HepG2 (cell line): ENCODE results near the gene SCN8A. TPM values are rescaled to one million over a fixed set of nuclear protein-coding genes. Genes with fewer than 3 reads are reported as not detected.
A peak's percentile ranks its signal among the peaks of the same experiment; 100 is the strongest.

Experiments used
- ATAC-seq: fragments of 200-7000 bp; cut with Tn5 transposase; 3 replicates; pipeline ENCODE4 v1.9.1; 2020; ENCODE audit warnings: mild to moderate bottlenecking, moderate library complexity
- BruUV-seq: library from RNA; stranded (reverse); fragments of 400-500 nt; replicated peaks from 2 replicates; lab custom pipeline; 2021; lab: Mats Ljungman, UMichigan
- CTCF ChIA-PET: fragments of 300-600 bp; formaldehyde crosslinking; extraction: SDS; loops from one replicate; lab custom pipeline; 2021; ENCODE audit warnings: low total read pairs, inconsistent platforms, low intra/inter-chr PET ratio; lab: Yijun Ruan, JAX
- POLR2A ChIA-PET: fragments of 350-600 bp; sonication (Branson Sonifier 250); formaldehyde crosslinking; loops from one replicate; lab custom pipeline; 2020; ENCODE audit warnings: antibody characterized with exemption, inconsistent platforms; lab: Yijun Ruan, JAX
- DNase-seq: peaks from one replicate; pipeline ENCODE4 v3.0.0-alpha.2; 2015; ENCODE audit warnings: low spot score
- FAIRE-seq: peaks from 3 replicates; lab custom pipeline; 2011; peaks lifted over from hg19 to GRCh38; lab: Jason Lieb, UNC
- H2AFZ ChIP-seq: one replicate; pipeline ENCODE4 v1.6.1; 2011; ENCODE audit warnings: low read length, inconsistent platforms
- H3K27ac ChIP-seq: fragments of 300-600 bp; 3 replicates; pipeline ENCODE4 v1.8.0; 2011; ENCODE audit warnings: mixed run types, mild to moderate bottlenecking, mixed read lengths, low read length, inconsistent platforms; ENCODE audit not compliant: insufficient read depth; ENCODE audit errors: extremely low read length
- H3K27me3 ChIP-seq, 2 experiments: fragments of 200-600 bp in 1 of 2; 2 replicates in 1 of 2; 3 replicates in 1 of 2; pipeline versions ENCODE4 v1.6.0 to v1.8.0; 2011; ENCODE audit warnings: low read length in 2 of 2, mild to moderate bottlenecking in 2 of 2, moderate library complexity in 2 of 2, inconsistent platforms in 1 of 2; ENCODE audit not compliant: insufficient read depth in 2 of 2, control insufficient read depth in 1 of 2
- H3K36me3 ChIP-seq, 2 experiments: fragments of 200-600 bp in 1 of 2; replicated peaks in 1 of 2; 2 replicates in 1 of 2; 3 replicates in 1 of 2; pipeline versions ENCODE4 v1.5.1 to v1.8.0; 2011; ENCODE audit warnings: low read length in 2 of 2, inconsistent platforms in 1 of 2; ENCODE audit not compliant: insufficient read depth in 2 of 2, control insufficient read depth in 1 of 2
- H3K4me1 ChIP-seq: 2 replicates; pipeline ENCODE4 v1.5.1; 2012; ENCODE audit warnings: low read length, inconsistent platforms; ENCODE audit not compliant: insufficient read depth
- H3K4me2 ChIP-seq: 2 replicates; pipeline ENCODE4 v1.6.0; 2011; ENCODE audit warnings: low read depth, low read length, inconsistent platforms
- H3K4me3 ChIP-seq, 3 experiments: fragments of 200-600 bp in 1 of 3; sonication (generic), shearing (Covaris generic) in 1 of 3; replicated peaks in 1 of 3; 2 replicates each; pipeline ENCODE4 v1.5.1; 2011 to 2016; ENCODE audit warnings: low read length in 3 of 3, inconsistent platforms in 2 of 3, low read depth in 2 of 3, mild to moderate bottlenecking in 2 of 3, control low read depth in 1 of 3, mixed read lengths in 1 of 3; ENCODE audit not compliant: insufficient read depth in 1 of 3
- H3K79me2 ChIP-seq: one replicate; pipeline ENCODE4 v1.6.1; 2011; ENCODE audit warnings: low read length, inconsistent platforms; ENCODE audit not compliant: insufficient read depth
- H3K9ac ChIP-seq: 2 replicates; pipeline ENCODE4 v1.6.0; 2011; ENCODE audit warnings: mild to moderate bottlenecking, low read depth, low read length, inconsistent platforms; ENCODE audit not compliant: insufficient read depth
- H3K9me3 ChIP-seq: 2 replicates; pipeline ENCODE4 v1.5.1; 2012; ENCODE audit warnings: mild to moderate bottlenecking, low read length
- H4K20me1 ChIP-seq: 2 replicates; pipeline ENCODE4 v1.6.0; 2011; ENCODE audit warnings: inconsistent platforms, mild to moderate bottlenecking, low read length, moderate library complexity; ENCODE audit not compliant: insufficient read depth
- ARID2 ChIP-seq: sonication (generic); formaldehyde crosslinking; IDR thresholded peaks from 2 replicates; pipeline ENCODE4 v1.8.1; 2022; ENCODE audit warnings: mild to moderate bottlenecking, missing genetic modification reagents, borderline replicate concordance
- CEBPB ChIP-seq: IDR thresholded peaks from 2 replicates; pipeline ENCODE4 v1.6.1; 2011; ENCODE audit warnings: low read depth, low read length, improper control_type of control experiment, borderline replicate concordance
- HNRNPK ChIP-seq: fragments of 200-400 bp; formaldehyde crosslinking; IDR thresholded peaks from 2 replicates; pipeline ENCODE4 v1.6.1; 2018; ENCODE audit warnings: low read length, low read depth, moderate library complexity, mild to moderate bottlenecking; ENCODE audit not compliant: poor library complexity, severe bottlenecking
- MEIS1 ChIP-seq: sonication (generic); formaldehyde crosslinking; IDR thresholded peaks from 2 replicates; pipeline ENCODE4 v1.9.0; 2021; ENCODE audit warnings: mild to moderate bottlenecking, missing genetic modification reagents, moderate library complexity, borderline replicate concordance
- PPARG ChIP-seq: conservative IDR thresholded peaks from 2 replicates; pipeline ENCODE4 v1.6.1; 2016; ENCODE audit warnings: missing biosample characterization, missing genetic modification reagents
- RBAK ChIP-seq: sonication (generic); formaldehyde crosslinking; IDR thresholded peaks from 2 replicates; pipeline ENCODE4 v1.5.1; 2020; ENCODE audit warnings: mild to moderate bottlenecking, missing genetic modification reagents
- RFX5 ChIP-seq: IDR thresholded peaks from 2 replicates; pipeline ENCODE4 v1.6.1; 2011; ENCODE audit warnings: low read depth, low read length, improper control_type of control experiment
- RFXAP ChIP-seq: sonication (generic); formaldehyde crosslinking; IDR thresholded peaks from 2 replicates; pipeline ENCODE4 v1.4.0; 2020; ENCODE audit warnings: missing genetic modification reagents, borderline replicate concordance
- SIX4 ChIP-seq: sonication (generic); formaldehyde crosslinking; IDR thresholded peaks from 2 replicates; pipeline ENCODE4 v1.4.0; 2020; ENCODE audit warnings: missing genetic modification reagents
- SSRP1 ChIP-seq: IDR thresholded peaks from 2 replicates; pipeline ENCODE4 v1.6.1; 2016; ENCODE audit warnings: control low read depth
- YEATS2 ChIP-seq: sonication (generic); formaldehyde crosslinking; IDR thresholded peaks from 2 replicates; pipeline ENCODE4 v1.4.0; 2020; ENCODE audit warnings: missing genetic modification reagents, borderline replicate concordance
- WGBS: methylation state at CpG from one replicate; pipeline ENCODE4 v1.1.6; 2017; ENCODE audit warnings: low lambda C conversion rate; 5-methylcytosine and 5-hydroxymethylcytosine counted together
- in situ Hi-C: cut with HindIII; loops from 2 replicates; pipeline ENCODE4 v1.10.0; 2017; ENCODE audit warnings: low pct_unique_long_range_greater_than_20kb; ENCODE audit not compliant: extremely low pct_ligation_motif_present
- intact Hi-C: fragments of 100-400 bp; cut with micrococcal nuclease; formaldehyde crosslinking; loops from one replicate; pipeline ENCODE4 v1.10.0; 2022; ENCODE audit not compliant: unreplicated experiment
- polyA plus RNA-seq, 8 experiments: library from polyadenylated mRNA; depleted of rRNA in 3 of 8; stranded (reverse) in 7 of 8; unstranded in 1 of 8; fragments of >200 nt; fragmentation: Illumina TruSeq in 4 of 8; extraction: Trizol in 4 of 8; gene quantifications; 2 replicates each; pipeline versions ENCODE4 v1.2.1 to v1.2.3, GENCODE V29; 2011 to 2016; ENCODE audit warnings: low read depth in 4 of 8, missing spikeins in 1 of 8, mixed read lengths in 1 of 8; ENCODE audit not compliant: insufficient read depth in 1 of 8
- total RNA-seq, 5 experiments: library from RNA; depleted of rRNA; stranded (reverse); fragments of >200 nt; fragmentation: Illumina TruSeq; extraction: Trizol; gene quantifications; 2 replicates each; pipeline ENCODE4 v1.2.3, GENCODE V29; 2016; ENCODE audit warnings: low read depth in 1 of 5
- TF ChIP-seq, protein P1 (sequence below): sonication (generic); formaldehyde crosslinking; IDR thresholded peaks from 2 replicates; pipeline ENCODE4 v1.5.0; 2020; ENCODE audit warnings: missing genetic modification reagents, mild to moderate bottlenecking, borderline replicate concordance
- TF ChIP-seq, protein P2 (sequence below): sonication (generic); formaldehyde crosslinking; IDR thresholded peaks from 2 replicates; pipeline ENCODE4 v1.5.0; 2020; ENCODE audit warnings: mild to moderate bottlenecking, missing genetic modification reagents, borderline replicate concordance
- TF ChIP-seq, protein P3 (sequence below): sonication (generic); formaldehyde crosslinking; IDR thresholded peaks from 2 replicates; pipeline ENCODE4 v1.5.0; 2020; ENCODE audit warnings: missing genetic modification reagents
- TF ChIP-seq, protein P4 (sequence below): sonication (generic); formaldehyde crosslinking; IDR thresholded peaks from 2 replicates; pipeline ENCODE4 v1.9.0; 2021; ENCODE audit warnings: missing genetic modification reagents, borderline replicate concordance

Gene SCN8A
- total and polyA plus RNA-seq, 2 of the 13 experiments (the other 11 are each of a cell fraction or from before 2014, with no cell fraction given), result 0.57 to 1.4 TPM

DNA sequence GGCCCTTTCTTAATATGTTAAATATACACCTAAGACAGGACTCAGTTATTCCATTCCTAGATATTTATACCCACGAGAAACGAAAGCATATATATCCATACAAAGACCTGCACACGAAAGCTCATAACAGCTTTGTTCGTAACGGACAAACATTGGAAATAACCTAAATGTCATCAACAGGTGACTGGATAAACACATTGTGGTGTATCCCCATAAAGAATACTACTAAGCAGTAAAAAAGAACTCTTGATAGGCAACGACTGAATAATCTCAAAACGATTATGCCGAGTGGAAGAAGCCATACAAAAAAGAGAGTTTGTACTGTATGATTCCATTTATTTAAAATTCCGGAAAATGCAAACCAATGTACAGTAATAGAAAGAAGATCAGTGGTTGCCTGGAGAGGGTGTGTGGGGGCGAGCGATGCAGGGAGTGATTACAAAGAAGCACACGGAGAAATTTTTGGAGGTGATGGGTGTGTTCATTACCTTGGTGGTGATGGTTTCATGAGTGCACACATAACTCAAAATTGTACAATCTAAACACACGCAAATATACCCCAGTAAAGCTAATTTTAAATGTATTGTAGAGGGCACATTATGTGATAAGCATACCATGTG is 1.4 kb upstream of the SCN8A start:
- no peaks in the 10 kb centered on the region for H3K9me3 ChIP-seq
- H3K4me2 ChIP-seq, result peak overlapping the region; percentile 78
- BruUV-seq, result no TSS peak
- H3K4me1 ChIP-seq, result peaks cover 8% of the 10 kb centered on the region
- H3K36me3 ChIP-seq, result no peaks in the 10 kb centered on the region
- 55% methylated on average over 13 of the region's 13 CpGs for WGBS
- TF ChIP-seq RFXAP (CRISPR knock-in tag), result no peak
- no peak for TF ChIP-seq MEIS1
- no peak for TF ChIP-seq CEBPB
- no peak for TF ChIP-seq HNRNPK
- TF ChIP-seq SIX4 (CRISPR knock-in tag), result no peak
- no peak for TF ChIP-seq RFX5
- TF ChIP-seq, protein P1, sequence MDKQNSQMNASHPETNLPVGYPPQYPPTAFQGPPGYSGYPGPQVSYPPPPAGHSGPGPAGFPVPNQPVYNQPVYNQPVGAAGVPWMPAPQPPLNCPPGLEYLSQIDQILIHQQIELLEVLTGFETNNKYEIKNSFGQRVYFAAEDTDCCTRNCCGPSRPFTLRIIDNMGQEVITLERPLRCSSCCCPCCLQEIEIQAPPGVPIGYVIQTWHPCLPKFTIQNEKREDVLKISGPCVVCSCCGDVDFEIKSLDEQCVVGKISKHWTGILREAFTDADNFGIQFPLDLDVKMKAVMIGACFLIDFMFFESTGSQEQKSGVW (CRISPR knock-in tag), result no peak
- no peak for TF ChIP-seq PPARG (CRISPR knock-in tag)
- TF ChIP-seq, protein P2, sequence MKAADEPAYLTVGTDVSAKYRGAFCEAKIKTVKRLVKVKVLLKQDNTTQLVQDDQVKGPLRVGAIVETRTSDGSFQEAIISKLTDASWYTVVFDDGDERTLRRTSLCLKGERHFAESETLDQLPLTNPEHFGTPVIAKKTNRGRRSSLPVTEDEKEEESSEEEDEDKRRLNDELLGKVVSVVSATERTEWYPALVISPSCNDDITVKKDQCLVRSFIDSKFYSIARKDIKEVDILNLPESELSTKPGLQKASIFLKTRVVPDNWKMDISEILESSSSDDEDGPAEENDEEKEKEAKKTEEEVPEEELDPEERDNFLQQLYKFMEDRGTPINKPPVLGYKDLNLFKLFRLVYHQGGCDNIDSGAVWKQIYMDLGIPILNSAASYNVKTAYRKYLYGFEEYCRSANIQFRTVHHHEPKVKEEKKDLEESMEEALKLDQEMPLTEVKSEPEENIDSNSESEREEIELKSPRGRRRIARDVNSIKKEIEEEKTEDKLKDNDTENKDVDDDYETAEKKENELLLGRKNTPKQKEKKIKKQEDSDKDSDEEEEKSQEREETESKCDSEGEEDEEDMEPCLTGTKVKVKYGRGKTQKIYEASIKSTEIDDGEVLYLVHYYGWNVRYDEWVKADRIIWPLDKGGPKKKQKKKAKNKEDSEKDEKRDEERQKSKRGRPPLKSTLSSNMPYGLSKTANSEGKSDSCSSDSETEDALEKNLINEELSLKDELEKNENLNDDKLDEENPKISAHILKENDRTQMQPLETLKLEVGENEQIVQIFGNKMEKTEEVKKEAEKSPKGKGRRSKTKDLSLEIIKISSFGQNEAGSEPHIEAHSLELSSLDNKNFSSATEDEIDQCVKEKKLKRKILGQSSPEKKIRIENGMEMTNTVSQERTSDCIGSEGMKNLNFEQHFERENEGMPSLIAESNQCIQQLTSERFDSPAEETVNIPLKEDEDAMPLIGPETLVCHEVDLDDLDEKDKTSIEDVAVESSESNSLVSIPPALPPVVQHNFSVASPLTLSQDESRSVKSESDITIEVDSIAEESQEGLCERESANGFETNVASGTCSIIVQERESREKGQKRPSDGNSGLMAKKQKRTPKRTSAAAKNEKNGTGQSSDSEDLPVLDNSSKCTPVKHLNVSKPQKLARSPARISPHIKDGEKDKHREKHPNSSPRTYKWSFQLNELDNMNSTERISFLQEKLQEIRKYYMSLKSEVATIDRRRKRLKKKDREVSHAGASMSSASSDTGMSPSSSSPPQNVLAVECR, result no peak
- no peak for TF ChIP-seq YEATS2 (CRISPR knock-in tag)
- no peak for TF ChIP-seq RBAK (CRISPR knock-in tag)
- TF ChIP-seq, protein P3, sequence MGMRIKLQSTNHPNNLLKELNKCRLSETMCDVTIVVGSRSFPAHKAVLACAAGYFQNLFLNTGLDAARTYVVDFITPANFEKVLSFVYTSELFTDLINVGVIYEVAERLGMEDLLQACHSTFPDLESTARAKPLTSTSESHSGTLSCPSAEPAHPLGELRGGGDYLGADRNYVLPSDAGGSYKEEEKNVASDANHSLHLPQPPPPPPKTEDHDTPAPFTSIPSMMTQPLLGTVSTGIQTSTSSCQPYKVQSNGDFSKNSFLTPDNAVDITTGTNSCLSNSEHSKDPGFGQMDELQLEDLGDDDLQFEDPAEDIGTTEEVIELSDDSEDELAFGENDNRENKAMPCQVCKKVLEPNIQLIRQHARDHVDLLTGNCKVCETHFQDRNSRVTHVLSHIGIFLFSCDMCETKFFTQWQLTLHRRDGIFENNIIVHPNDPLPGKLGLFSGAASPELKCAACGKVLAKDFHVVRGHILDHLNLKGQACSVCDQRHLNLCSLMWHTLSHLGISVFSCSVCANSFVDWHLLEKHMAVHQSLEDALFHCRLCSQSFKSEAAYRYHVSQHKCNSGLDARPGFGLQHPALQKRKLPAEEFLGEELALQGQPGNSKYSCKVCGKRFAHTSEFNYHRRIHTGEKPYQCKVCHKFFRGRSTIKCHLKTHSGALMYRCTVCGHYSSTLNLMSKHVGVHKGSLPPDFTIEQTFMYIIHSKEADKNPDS (CRISPR knock-in tag), result no peak
- no peak for TF ChIP-seq ARID2 (CRISPR knock-in tag)
- TF ChIP-seq SSRP1 (CRISPR knock-in tag), result no peak
- TF ChIP-seq, protein P4, sequence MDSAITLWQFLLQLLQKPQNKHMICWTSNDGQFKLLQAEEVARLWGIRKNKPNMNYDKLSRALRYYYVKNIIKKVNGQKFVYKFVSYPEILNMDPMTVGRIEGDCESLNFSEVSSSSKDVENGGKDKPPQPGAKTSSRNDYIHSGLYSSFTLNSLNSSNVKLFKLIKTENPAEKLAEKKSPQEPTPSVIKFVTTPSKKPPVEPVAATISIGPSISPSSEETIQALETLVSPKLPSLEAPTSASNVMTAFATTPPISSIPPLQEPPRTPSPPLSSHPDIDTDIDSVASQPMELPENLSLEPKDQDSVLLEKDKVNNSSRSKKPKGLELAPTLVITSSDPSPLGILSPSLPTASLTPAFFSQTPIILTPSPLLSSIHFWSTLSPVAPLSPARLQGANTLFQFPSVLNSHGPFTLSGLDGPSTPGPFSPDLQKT, result no peak
- H4K20me1 ChIP-seq, result no peaks in the 10 kb centered on the region
- intact Hi-C loops, result no loop called here
- no peak overlapping the region for H3K27ac ChIP-seq
- DNase-seq (no peak), FAIRE-seq (no peak), ATAC-seq (no peak)
- no peak overlapping the region for H2AFZ ChIP-seq
- no peaks in the 10 kb centered on the region; a peak in 1 of 5 replicates for H3K27me3 ChIP-seq
- ChIA-PET CTCF (interaction anchor here (0.7 kb wide), 1 partner anchor 88 kb away, joined by 3 read pairs; no protein-coding TSS in a partner anchor), POLR2A (no interaction called here)
- no peak overlapping the region; the same call in 1 of the 2 replicates for H3K9ac ChIP-seq
- H3K79me2 ChIP-seq, result no peaks in the 10 kb centered on the region
- H3K4me3 ChIP-seq, result no peak overlapping the region
- in situ Hi-C loops, result no loop called here
